GM12892 (cell line): ENCODE results near the gene DRP2.

Experiments used
- POLR2A ChIP-seq: IDR thresholded peaks from 2 replicates; pipeline ENCODE4 v1.6.1; 2011; ENCODE audit warnings: low read depth, low read length, control low read depth
- POLR2AphosphoS5 ChIP-seq: IDR thresholded peaks from 2 replicates; pipeline ENCODE4 v1.6.1; 2011; ENCODE audit warnings: low read depth, low read length, control low read depth
- TAF1 ChIP-seq: IDR thresholded peaks from 2 replicates; pipeline ENCODE4 v1.6.1; 2011; ENCODE audit warnings: low read depth, mild to moderate bottlenecking, control low read depth, low read length, borderline replicate concordance

DNA sequence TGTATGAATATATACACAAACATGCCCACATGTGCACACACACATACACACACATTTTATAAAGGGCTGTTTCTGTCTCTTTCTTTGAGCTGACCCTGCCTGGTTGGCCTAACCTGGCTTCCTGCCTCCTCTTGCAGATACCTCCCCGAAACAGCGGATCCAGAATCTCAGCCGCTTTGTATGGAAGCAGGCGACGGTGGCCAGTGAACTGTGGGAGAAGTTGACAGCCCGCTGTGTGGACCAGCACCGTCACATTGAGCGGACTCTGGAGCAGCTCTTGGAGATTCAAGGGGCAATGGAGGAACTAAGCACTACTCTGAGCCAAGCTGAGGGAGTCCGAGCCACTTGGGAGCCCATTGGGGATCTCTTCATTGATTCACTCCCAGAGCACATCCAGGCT is 21.9 kb downstream of the DRP2 start:
- TF ChIP-seq TAF1 (no peak), POLR2AphosphoS5 (no peak), POLR2A (no peak)
